ENCODE results near the gene NABP1.

DNA sequence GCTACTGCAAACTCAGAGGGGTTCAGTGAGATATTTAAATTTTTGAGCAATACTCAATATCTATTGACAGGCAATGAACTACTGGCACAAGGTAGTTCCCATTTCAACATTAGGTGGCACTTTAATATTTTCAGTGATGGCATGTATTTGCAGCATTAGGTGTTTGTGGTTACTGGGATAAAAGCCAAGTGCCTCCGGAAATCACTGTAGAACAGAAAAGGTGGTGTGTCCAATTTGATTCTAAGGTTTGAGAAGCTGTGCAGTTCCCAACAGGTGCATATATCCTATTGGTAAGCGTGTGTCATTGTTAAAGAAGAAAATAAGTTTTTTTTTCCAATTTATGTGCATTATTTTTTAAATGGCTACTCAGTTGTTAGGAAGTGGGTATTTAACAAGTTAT lies 41.3 kb downstream of the NABP1 start:
- TF ChIP-seq, protein P1, sequence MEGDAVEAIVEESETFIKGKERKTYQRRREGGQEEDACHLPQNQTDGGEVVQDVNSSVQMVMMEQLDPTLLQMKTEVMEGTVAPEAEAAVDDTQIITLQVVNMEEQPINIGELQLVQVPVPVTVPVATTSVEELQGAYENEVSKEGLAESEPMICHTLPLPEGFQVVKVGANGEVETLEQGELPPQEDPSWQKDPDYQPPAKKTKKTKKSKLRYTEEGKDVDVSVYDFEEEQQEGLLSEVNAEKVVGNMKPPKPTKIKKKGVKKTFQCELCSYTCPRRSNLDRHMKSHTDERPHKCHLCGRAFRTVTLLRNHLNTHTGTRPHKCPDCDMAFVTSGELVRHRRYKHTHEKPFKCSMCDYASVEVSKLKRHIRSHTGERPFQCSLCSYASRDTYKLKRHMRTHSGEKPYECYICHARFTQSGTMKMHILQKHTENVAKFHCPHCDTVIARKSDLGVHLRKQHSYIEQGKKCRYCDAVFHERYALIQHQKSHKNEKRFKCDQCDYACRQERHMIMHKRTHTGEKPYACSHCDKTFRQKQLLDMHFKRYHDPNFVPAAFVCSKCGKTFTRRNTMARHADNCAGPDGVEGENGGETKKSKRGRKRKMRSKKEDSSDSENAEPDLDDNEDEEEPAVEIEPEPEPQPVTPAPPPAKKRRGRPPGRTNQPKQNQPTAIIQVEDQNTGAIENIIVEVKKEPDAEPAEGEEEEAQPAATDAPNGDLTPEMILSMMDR (IDR thresholded peaks at IDR 0.05; ENCODE audit: borderline replicate concordance, extremely low read depth, low read length, poor library complexity, severe bottlenecking): no peak
- no peak for TF ChIP-seq EZH2 (IDR thresholded peaks at IDR 0.05; ENCODE audit: borderline replicate concordance, low read depth, low read length, severe bottlenecking)
